A549 treated with AZD9567 at 1 μM for 4 hours (cell line): ENCODE data around the gene SLC46A2. TPM values are rescaled to one million over a fixed set of nuclear protein-coding genes. Genes with fewer than 3 reads are reported as not detected.

Source experiments
- total RNA-seq: library from RNA; stranded (reverse); fragments of 200-300 nt; extraction: Qiagen RNA extraction; gene quantifications from 5 replicates; pipeline ENCODE4 v1.2.3, GENCODE V29; 2022; ENCODE audit not compliant: insufficient read depth

Gene SLC46A2, protein sequence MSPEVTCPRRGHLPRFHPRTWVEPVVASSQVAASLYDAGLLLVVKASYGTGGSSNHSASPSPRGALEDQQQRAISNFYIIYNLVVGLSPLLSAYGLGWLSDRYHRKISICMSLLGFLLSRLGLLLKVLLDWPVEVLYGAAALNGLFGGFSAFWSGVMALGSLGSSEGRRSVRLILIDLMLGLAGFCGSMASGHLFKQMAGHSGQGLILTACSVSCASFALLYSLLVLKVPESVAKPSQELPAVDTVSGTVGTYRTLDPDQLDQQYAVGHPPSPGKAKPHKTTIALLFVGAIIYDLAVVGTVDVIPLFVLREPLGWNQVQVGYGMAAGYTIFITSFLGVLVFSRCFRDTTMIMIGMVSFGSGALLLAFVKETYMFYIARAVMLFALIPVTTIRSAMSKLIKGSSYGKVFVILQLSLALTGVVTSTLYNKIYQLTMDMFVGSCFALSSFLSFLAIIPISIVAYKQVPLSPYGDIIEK
- total RNA-seq, result not detected in 5 replicates

DNA sequence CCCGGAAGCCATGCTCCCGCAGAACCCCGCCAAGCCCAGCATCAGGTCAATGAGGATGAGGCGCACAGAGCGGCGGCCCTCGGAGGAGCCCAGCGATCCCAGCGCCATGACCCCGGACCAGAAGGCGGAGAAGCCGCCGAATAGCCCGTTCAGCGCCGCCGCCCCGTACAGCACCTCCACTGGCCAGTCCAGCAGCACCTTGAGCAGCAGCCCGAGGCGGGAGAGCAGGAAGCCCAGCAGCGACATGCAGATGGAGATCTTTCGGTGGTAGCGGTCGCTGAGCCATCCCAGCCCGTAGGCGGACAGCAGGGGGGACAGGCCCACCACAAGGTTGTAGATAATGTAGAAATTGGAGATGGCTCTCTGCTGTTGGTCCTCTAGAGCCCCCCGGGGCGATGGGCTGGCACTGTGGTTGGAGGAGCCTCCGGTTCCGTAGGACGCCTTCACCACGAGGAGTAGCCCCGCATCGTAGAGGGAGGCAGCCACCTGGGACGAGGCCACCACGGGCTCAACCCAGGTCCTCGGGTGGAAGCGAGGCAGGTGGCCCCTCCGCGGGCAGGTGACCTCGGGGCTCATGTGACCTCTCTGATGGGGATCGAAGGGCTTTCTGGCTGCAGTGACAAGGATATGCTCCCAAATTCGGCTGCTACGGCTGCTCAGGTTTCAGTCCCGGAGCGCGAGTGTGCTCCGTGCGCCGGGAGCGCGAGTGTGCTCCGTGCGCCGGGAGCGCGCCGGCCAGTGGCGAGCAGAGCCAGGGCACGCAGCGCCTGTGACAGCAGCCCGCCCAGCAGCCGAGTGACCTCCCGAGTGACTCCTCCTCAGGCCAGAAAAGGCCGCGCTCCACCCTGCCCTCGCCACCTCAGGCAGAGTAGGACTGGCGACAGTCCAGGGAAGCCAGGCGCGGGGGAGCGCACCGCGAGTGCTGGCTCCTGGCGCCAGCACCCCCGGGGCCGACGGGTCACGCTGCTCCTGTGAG is at the start of gene SLC46A2:
TSS of gene SLC46A2 (minus strand) at position 771 of the 976 bp plus-strand sequence. CDS start at position 576, 195 bp downstream.

Other genes with a start within 250 kb of the SLC46A2 start
- gene INIP, start 172.8 kb downstream of the SLC46A2 start, total RNA-seq, result 14.0 to 18.7 TPM (median 16.5 TPM) in 5 replicates
- gene SNX30, start 140.1 kb downstream of the SLC46A2 start, total RNA-seq, result 4.6 to 8.5 TPM (median 5.1 TPM) in 5 replicates
- 0.73 to 0.79 TPM (median 0.78 TPM) in 4 of 5 replicates, not detected in the other for gene ZNF883, start 121.3 kb upstream of the SLC46A2 start, total RNA-seq
- 0.85 to 1.5 TPM (median 1.2 TPM) in 5 replicates for gene ZFP37, start 165.8 kb upstream of the SLC46A2 start, total RNA-seq